BJ (cell line): ENCODE measurements around the gene GATA6. TPM values are rescaled to one million over a fixed set of nuclear protein-coding genes. Genes with fewer than 3 reads are reported as not detected.
"Not testable (repeated sequence)": the region's sequence is repeated elsewhere in the genome, so short reads cannot be mapped to it uniquely, and the experiment has no call there.

Experiments
- CTCF ChIA-PET: fragments of 350-600 bp; formaldehyde crosslinking; extraction: SDS; loops from one replicate; lab custom pipeline; 2021; ENCODE audit warnings: antibody characterized with exemption, inconsistent platforms; lab: Yijun Ruan, JAX
- POLR2A ChIA-PET: fragments of 300-600 bp; sonication (Branson Sonifier 250); formaldehyde crosslinking; extraction: SDS; loops from one replicate; lab custom pipeline; 2021; ENCODE audit warnings: antibody characterized with exemption; lab: Charles Lee
- DNase-seq: peaks from one replicate; pipeline ENCODE4 v3.0.0-alpha.2; 2011; ENCODE audit warnings: low read depth
- H3K27me3 ChIP-seq: 2 replicates; pipeline ENCODE4 v1.6.0; 2011; ENCODE audit warnings: low read length; ENCODE audit not compliant: control insufficient read depth, insufficient read depth
- H3K36me3 ChIP-seq: 2 replicates; pipeline ENCODE4 v1.5.1; 2011; ENCODE audit warnings: low read length; ENCODE audit not compliant: control insufficient read depth, insufficient read depth
- H3K4me3 ChIP-seq: 2 replicates; pipeline ENCODE4 v1.5.1; 2011; ENCODE audit warnings: low read depth, mild to moderate bottlenecking, control low read depth, low read length
- CTCF ChIP-seq: IDR thresholded peaks from 2 replicates; pipeline ENCODE4 v1.5.1; 2011; ENCODE audit warnings: low read depth, mild to moderate bottlenecking, control low read depth, inconsistent platforms, low read length, moderate library complexity; ENCODE audit not compliant: insufficient read depth
- polyA plus RNA-seq: library from polyadenylated mRNA; depleted of rRNA; stranded (reverse); fragments of >200 nt; gene quantifications from 2 replicates; pipeline ENCODE4 v1.2.3, GENCODE V29; 2011

GATA6 gene
- polyA plus RNA-seq, 1 experiment: 0.65 TPM

GRCh38 chr18:22191923-22192322 is 22.5 kb downstream of the GATA6 start:
- H3K36me3 ChIP-seq: no peaks in the 10 kb centered on the region
- H3K4me3 ChIP-seq: no peak overlapping the region
- no peak for DNase-seq
- peaks cover 13% of the 10 kb centered on the region for H3K27me3 ChIP-seq
- ChIA-PET CTCF (interaction anchor here (0.6 kb wide), 1 partner anchor 8 kb away, joined by 3 read pairs; no protein-coding TSS in a partner anchor), POLR2A (no interaction called here)
- no peak for TF ChIP-seq CTCF

DNA sequence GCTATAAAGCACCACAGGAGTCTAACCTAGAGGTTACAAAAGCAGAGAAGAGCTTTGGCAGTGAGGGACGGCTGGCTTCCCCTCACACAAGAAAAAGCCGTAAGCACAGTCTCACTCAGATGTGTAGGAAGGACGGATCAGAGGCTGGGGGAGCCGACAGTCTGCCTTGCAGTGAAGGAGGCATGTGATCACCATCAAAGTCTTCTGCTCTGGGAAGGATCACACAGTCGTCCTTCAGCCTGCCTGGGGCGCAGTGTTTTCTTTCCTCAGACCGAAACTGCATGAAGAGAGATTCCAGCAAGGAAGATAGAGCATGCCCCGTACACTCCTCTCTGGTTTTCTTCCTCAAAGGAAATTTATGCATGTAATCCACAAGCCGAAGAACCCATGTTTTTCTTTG is 24.1 kb downstream of the GATA6 start:
- TF ChIP-seq CTCF: no peak
- ChIA-PET POLR2A (no interaction called here), CTCF (no interaction called here)
- Histone ChIP-seq H3K4me3 (no peak overlapping the region), H3K36me3 (no peaks in the 10 kb centered on the region), H3K27me3 (peaks cover 15% of the 10 kb centered on the region)
- no peak for DNase-seq

GRCh38 chr18:22194151-22194598 is 24.8 kb downstream of the GATA6 start:
- H3K4me3 ChIP-seq: no peak overlapping the region
- peaks cover 16% of the 10 kb centered on the region for H3K27me3 ChIP-seq
- DNase-seq: no peak
- ChIA-PET CTCF (interaction anchor here (1.7 kb wide), 1 partner anchor 19 kb away, joined by 3 read pairs; no protein-coding TSS in a partner anchor), POLR2A (no interaction called here)
- TF ChIP-seq CTCF: no peak
- H3K36me3 ChIP-seq: no peaks in the 10 kb centered on the region

GRCh38 chr18:22195052-22195451 is 25.7 kb downstream of the GATA6 start:
- Histone ChIP-seq H3K4me3 (no peak overlapping the region), H3K27me3 (peaks cover 13% of the 10 kb centered on the region), H3K36me3 (no peaks in the 10 kb centered on the region)
- ChIA-PET CTCF (interaction anchor here (0.6 to 1.7 kb wide), 2 partner anchors 18 to 368 kb away, joined by 3 read pairs; no protein-coding TSS in a partner anchor), POLR2A (no interaction called here)
- no peak for TF ChIP-seq CTCF
- no peak for DNase-seq

GRCh38 chr18:22196943-22197342 is 27.6 kb downstream of the GATA6 start:
- peaks cover 13% of the 10 kb centered on the region for H3K27me3 ChIP-seq
- H3K36me3 ChIP-seq, CTCF ChIA-PET, H3K4me3 ChIP-seq, DNase-seq, POLR2A ChIA-PET: not testable (repeated sequence)

- no peak for DNase-seq
- no peak overlapping the region for H3K4me3 ChIP-seq
- CTCF ChIA-PET: no interaction called here
- H3K36me3 ChIP-seq: 0 out of 2 replicates have a peak, but pooled peaks cover 2% of the 10 kb centered on the region
- peaks cover 12% of the 10 kb centered on the region for H3K27me3 ChIP-seq
- TF ChIP-seq CTCF: no peak
- POLR2A ChIA-PET: no interaction called here
These were observed 28.3 kb downstream of the GATA6 start for GRCh38 chr18:22197668-22198067.
